ENCODE data around the gene KIAA0408.

GRCh38 chr6:127481628-127482027 lies 22.4 kb upstream of the KIAA0408 start:
- no peak for TF ChIP-seq CTCF (IDR thresholded peaks at IDR 0.05)
- no peak for TF ChIP-seq POLR2A (IDR thresholded peaks at IDR 0.05)
